Limb (tissue), 2 donors: Measurements from ENCODE around the gene LPCAT3.
A peak's percentile ranks its signal among the peaks of the same experiment; 100 is the strongest.

Experiments used
- DNase-seq, 2 donors: peaks; one replicate each; pipeline ENCODE4 v3.0.0-alpha.2; 2016; ENCODE audit errors: extremely low spot score in 2 of 2

Gene LPCAT3

GRCh38 chr12:6963791-6964413 is 54.4 kb downstream of the LPCAT3 start:
- DNase-seq, result peak in 1 of 2 donors; percentile 45

DNA sequence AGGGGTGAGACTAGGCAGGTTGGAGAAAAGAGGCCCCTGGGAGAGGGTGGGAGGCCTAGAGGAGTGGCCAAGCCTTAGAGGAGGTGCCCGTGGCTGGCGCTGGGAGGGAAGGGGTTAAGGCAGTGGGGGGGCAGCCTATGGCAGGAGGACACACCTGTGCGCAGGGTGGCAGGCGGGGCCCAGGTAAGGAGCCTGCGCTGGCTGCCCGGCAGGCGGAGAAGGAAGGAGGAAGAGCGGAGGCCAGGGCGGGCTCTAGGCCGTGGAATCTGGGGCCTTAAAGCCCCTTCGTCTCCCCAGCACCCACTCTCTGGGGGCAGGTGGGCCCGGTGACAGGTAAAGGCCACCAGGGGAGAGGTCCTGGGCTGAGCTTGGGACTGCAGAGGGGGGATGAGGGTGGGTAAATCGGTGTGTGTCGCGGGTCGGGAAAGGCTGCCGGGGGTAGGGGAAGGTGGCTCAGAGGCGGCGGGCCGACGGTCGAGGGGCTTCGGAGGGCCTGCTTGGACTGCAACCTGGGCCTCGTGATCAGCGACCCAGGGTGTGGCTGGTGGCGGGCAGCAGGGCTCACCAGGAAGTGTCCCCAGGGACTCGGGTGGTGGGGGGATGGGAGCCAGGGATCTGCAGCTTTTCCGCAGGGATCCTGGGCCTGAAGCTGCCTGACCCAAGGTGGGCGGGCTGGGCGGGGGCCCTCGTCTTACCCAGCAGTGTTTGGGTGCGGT is 55.1 kb downstream of the LPCAT3 start:
- peak in 1 of 2 donors; percentile 62 for DNase-seq

- DNase-seq, result peak in 1 of 2 donors; percentile 45
Observed at GRCh38 chr12:6962285-6963015, 55.8 kb downstream of the LPCAT3 start.

GRCh38 chr12:6961695-6962284 is 56.5 kb downstream of the LPCAT3 start:
- DNase-seq, result peak in 1 of 2 donors; percentile 65

DNA sequence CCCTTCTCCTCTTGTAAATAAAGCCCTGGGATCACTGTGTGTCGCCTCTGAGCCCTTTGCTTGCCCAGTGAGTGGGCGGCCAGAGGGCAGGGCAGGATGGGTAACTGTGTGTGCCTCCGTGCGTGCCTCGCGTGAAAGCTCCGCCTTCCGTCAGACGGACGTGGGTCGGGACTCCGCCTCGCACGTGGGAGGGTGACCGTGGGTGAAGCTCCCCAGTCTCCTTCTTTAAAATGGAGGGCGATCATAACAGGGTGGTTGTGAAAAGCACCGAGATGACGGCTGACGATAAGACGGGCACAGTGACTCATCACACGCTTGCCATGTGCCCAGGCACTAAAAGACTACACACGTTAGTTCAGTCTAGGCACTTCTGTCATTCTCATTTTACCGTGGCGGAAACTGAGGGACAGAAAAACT is 57.0 kb downstream of the LPCAT3 start:
- peak in 1 of 2 donors; percentile 24 for DNase-seq

- peak in 1 of 2 donors; percentile 22 for DNase-seq
Observed at GRCh38 chr12:6960593-6961277, 57.5 kb downstream of the LPCAT3 start.

- peak in 1 of 2 donors; percentile 16 for DNase-seq
Observed at GRCh38 chr12:6959805-6960592, 58.3 kb downstream of the LPCAT3 start.

GRCh38 chr12:6959058-6959804 is 59.0 kb downstream of the LPCAT3 start:
- DNase-seq, result no peak

DNA sequence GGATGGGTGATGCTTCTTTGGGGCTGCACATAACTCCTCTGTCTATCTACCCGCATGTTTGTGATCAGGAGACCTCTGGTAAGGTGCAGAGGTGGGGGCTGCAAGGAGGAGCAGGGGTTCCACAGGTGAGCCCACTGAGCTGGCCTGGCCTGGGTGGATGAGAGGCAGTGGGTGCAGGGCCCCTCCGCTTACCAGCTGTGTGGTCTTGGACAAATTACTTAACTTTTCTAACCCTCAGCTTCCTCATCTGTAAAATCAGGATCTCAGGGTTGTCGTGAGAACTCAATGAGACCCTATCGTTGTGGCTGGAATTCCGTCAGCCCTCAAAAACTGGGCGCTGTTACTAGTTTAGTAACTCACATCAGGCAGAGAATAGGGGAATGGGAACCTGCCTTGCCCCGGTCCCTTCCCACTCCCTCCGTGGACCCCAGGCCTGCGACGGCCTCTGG is 59.6 kb downstream of the LPCAT3 start:
- no peak for DNase-seq

- DNase-seq, result no peak
Observed at GRCh38 chr12:6957741-6958608, 60.3 kb downstream of the LPCAT3 start.

GRCh38 chr12:6957151-6957701 is 61.0 kb downstream of the LPCAT3 start:
- DNase-seq, result no peak

DNA sequence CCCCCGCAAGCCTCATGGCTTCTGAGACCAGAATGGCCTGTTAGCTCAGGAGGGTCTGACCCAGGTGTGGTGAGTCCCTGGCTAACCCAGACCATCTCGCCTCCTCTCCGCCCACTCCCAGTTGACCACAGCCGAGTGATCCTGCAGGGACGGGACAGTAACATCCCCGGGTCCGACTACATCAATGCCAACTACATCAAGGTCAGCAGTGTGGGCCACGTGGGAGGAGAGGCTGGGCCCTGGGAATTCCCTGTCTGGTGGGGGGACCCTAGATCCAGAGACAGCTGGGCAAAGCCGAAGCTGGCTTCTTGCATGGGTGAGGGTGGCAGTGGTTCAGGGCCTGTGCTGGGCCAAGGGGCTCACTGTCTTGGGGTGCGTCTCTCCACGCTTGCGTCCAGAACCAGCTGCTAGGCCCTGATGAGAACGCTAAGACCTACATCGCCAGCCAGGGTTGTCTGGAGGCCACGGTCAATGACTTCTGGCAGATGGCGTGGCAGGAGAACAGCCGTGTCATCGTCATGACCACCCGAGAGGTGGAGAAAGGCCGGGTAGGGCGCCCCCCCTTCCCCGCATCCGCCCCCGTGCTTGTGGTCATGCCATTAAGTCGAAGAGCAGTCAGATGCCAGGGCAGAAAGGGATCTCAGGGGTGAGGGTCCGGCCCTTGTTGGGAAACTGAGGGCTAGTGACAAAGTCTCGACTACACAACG is 62.1 kb downstream of the LPCAT3 start:
- DNase-seq, result no peak

- no peak for DNase-seq
Observed at GRCh38 chr12:6955108-6956020, 62.9 kb downstream of the LPCAT3 start.

DNA sequence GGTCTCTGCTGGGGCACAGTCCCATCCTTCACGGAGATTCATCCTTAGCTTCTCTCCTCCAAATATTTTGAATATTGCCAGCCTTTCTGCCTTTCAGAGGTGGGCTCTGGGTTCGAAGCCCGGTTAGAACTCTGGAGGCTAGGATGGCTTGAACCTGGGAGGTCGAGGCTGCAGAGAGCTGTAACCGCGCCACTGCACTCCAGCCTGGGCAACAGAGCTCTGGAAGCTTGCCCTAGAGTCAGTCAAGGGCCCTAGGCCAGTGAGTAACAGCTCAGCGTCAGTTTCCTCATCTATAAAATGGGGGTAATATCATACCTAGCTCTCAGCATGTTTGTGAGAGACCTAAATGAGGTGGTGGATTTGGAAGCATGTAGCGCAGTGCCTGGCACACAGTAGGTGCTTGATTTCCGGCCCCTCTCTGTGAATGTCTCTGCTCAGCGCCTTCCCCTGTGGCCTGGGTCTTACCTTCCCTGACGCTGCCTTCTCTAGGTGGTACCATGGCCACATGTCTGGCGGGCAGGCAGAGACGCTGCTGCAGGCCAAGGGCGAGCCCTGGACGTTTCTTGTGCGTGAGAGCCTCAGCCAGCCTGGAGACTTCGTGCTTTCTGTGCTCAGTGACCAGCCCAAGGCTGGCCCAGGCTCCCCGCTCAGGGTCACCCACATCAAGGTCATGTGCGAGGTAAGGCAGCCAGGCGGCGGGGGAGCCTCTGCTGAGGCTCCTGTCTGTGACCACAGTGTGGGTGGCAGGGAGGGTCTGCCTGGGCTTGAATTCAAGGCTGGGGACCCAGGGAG is 63.8 kb downstream of the LPCAT3 start:
- no peak for DNase-seq

DNA sequence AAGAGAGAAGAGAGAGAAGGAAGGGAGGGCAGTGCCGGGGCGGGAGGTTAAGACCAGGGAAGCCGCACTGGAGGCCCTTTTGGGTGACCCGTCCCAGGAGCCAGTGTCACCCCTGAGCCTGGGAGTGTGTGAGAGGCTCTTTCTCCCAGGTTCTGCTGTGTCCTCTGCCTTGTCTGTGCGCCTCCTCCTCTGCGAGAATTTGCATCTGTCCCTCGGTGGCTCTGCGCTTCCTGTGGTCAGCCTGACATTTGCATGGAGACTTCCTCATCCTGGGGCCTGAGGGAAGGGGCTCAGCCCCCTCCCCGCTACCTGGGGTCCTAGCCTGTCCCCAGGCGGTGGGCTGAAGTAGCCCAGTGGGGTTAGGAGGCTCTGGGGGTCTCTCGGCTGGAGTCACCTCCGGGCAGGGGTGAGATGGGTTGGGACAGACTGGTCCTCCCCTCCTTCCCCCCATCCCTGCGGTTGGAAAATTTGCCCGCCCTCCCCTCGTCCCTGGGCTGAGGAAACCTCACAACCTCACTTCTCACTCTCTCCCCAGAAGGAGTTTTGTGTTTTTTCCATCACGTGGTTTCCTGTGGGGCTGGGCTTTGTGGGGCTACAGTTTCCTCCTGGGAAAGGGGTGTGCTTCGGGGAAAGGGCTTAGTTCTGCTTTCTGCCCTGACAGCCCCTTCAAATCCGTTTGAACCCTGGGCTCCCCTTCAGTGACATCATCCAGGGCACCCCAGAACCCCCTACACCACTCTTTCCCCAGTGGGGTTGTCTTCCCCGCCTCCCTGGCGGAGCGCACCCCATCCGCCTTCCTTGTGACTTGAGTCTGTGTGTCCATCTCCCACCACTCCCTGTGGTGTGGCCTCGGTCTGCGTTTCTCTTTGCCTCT is 64.6 kb downstream of the LPCAT3 start:
- peak; percentile 67 to 78 for DNase-seq
